ENCODE data around the gene MYL6. TPM values are rescaled to one million over a fixed set of nuclear protein-coding genes. Genes with fewer than 3 reads are reported as not detected.

MYL6 gene
- total RNA-seq, 1 experiment from 2014 or later = 554 TPM

GRCh38 chr12:56160894-56161689, 2.9 kb downstream of the MYL6 start:
- TF ChIP-seq CBX3 (IDR thresholded peaks at IDR 0.05; ENCODE audit: low read depth) = no peak
- TF ChIP-seq EZH2 (IDR thresholded peaks at IDR 0.05) = no peak
- TF ChIP-seq CTCF (IDR thresholded peaks at IDR 0.05 in 2 of 3, conservative IDR thresholded peaks at IDR 0.05 in 1 of 3; ENCODE audit: borderline replicate concordance in 1 of 3, insufficient read depth in 1 of 3, low read depth in 2 of 3, low read length in 2 of 3) = no peak
- TF ChIP-seq ELF1 (IDR thresholded peaks at IDR 0.05; ENCODE audit: borderline replicate concordance, low read depth) = no peak
- no peak for TF ChIP-seq EZH2phosphoT487 (IDR thresholded peaks at IDR 0.05; ENCODE audit: borderline replicate concordance)
- no peak for TF ChIP-seq SIN3A (IDR thresholded peaks at IDR 0.05; ENCODE audit: low read depth)
- no peak for TF ChIP-seq SP1 (IDR thresholded peaks at IDR 0.05; ENCODE audit: low read depth)
- no peak for TF ChIP-seq JUND (IDR thresholded peaks at IDR 0.05)
- TF ChIP-seq ZFX (IDR thresholded peaks at IDR 0.05) = no peak
- TF ChIP-seq SRF (IDR thresholded peaks at IDR 0.05; ENCODE audit: low read depth) = no peak
- TF ChIP-seq ZNF274 (IDR thresholded peaks at IDR 0.05; ENCODE audit: low read depth, low read length) = no peak
- Histone ChIP-seq H3K36me3 (ENCODE audit: control insufficient read depth in 1 of 2, insufficient read depth in 2 of 2, low read length in 2 of 2) (peaks cover 50% of the 10 kb centered on the region in 2 experiments; a peak in 3 of 4 replicates), H3K9me2 (ENCODE audit: insufficient read depth) (no peaks in the 10 kb centered on the region), H3K9me3 (ENCODE audit: control insufficient read depth in 1 of 2, insufficient read depth in 1 of 2, low read depth in 1 of 2, low read length in 2 of 2) (no peaks in the 10 kb centered on the region), H2AFZ (ENCODE audit: low read depth, low read length, poor library complexity, severe bottlenecking) (no peak overlapping the region), H3K4me3 (replicated peaks in 1 of 2; ENCODE audit: low read depth in 1 of 2, low read length in 2 of 2) (no peak overlapping the region), H3K9ac (ENCODE audit: low read length) (no peak overlapping the region), H3K27ac (ENCODE audit: low read depth, low read length) (peak overlapping the region; percentile 28), H3K27me3 (ENCODE audit: insufficient read depth, low read length) (no peaks in the 10 kb centered on the region), H3K79me2 (ENCODE audit: insufficient read depth, low read length) (peaks cover 43% of the 10 kb centered on the region), H4K20me1 (ENCODE audit: insufficient read depth) (no peaks in the 10 kb centered on the region), H3K4me2 (ENCODE audit: low read length) (no peak overlapping the region), H3K4me1 (ENCODE audit: control insufficient read depth in 1 of 2, insufficient read depth in 2 of 2, low read length in 2 of 2) (peaks cover 12 to 24% of the 10 kb centered on the region in 2 experiments)
- DNase-seq (ENCODE audit: low read depth, low spot score) (no peak), ATAC-seq (no peak)
- no TSS peak for BruUV-seq (replicated peaks)
- intact Hi-C loops (cut with micrococcal nuclease) = no loop called here
- POLR2A ChIA-PET = interaction anchor here (0.5 to 1.7 kb wide), 4 partner anchors 29 to 103 kb away, joined by 3 to 7 read pairs (median 4); partner anchors contain the start of genes ESYT1, RPL41 and ZC3H10
- RAD21 ChIA-PET (ENCODE audit: low non-redundant PET in 1 of 2, low total read pairs in 2 of 2, uncharacterized antibody in 2 of 2, unreplicated experiment in 2 of 2) = no interaction called here
- CTCF ChIA-PET = interaction anchor here (0.9 kb wide), 1 partner anchor 29 kb away, joined by 3 read pairs; no protein-coding TSS in a partner anchor

Data from HCT116 (cell line).